ENCODE measurements around the gene ADAM8.
A peak's percentile ranks its signal among the peaks of the same experiment; 100 is the strongest.
"Not testable (repeated sequence)": the region's sequence is repeated elsewhere in the genome, so short reads cannot be mapped to it uniquely, and the experiment has no call there.

The ADAM8 gene

DNA sequence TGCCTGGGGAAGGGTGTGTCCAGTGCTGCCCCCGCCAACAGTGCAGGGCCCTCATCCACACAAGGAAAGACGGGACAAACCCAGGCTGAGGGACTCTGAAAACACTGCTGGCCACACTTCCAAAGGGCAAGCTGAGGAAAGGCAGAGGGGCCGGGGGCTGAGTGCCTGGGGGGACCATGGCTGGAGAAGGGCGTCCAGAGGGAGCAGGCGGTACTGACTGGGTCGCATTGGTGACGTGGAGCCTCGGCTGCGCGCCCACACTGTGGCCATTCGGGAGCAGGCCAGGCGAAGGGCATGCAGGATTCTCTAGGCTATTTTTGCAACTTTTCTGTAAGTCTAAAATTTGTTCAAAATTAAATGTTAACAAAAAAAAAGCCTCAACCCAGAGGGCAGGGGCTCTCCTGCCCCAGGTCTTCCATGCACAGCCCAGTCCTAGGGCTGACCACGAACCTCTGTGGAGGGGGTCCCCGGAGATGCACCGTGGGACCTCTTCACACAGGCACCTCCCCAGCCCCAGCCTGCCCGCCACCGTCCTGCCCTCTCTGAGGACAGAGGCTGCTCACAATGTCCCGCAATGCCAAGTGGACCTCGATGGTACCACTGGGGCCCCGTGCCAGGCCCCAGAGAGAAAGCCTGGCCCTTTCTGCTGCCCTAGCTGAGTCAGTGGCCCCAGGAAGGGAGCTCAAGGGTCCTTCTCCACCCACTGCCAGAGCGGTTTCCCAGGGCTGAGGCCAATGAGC is 10.4 kb downstream of the ADAM8 start:
- no peak for DNase-seq

DNA sequence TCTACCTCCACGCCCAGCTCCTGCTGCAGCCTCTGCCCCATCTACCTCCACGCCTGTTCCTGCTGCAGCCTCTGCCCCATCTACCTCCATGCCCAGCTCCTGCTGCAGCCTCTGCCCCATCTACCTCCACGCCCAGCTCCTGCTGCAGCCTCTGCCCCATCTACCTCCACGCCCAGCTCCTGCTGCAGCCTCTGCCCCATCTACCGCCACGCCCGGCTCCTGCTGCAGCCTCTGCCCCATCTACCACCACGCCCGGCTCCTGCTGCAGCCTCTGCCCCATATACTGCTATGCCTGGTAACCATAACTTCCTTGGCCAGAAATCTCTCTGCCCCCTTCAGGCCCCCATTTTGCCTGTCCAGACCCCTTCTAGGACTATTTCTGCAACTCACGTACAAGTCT is 11.6 kb downstream of the ADAM8 start:
- not testable (repeated sequence) for DNase-seq

DNA sequence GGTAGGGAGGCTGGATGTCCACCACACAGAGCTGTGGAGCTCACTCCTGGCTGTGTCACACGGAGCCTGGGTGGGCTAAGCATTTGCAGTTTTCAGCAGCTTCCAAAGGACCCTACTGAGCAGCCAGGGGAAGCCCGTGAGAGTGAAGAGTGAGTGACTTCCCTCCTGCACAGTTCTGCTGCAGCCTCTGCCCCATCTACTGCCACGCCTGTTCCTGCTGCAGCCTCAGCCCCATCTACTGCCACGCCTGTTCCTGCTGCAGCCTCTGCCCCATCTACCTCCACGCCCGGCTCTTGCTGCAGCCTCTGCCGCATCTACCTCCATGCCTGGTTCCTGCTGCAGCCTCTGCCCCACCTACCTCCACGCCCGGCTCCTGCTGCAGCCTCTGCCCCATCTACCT is 12.2 kb downstream of the ADAM8 start:
- DNase-seq = no peak

DNA sequence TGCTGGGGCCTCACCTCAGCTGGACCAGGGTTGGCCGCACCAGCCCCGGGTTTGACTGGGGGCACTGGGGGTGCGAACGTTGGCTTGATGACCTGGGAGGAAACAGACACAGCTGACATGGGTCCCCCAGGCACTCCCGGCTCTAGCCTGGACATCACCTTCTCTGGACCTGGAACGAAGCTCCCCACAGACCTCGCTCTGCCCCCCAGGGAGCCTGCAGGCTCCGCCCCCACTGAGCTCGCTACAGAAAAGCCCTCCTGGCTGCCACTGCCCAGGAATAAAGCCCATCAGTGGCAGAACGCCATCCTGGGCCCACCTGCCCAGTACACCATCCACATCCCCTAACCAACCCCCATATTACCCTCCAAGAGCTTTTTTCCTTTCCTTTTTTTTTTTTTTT is 13.0 kb downstream of the ADAM8 start:
- no peak for DNase-seq

DNA sequence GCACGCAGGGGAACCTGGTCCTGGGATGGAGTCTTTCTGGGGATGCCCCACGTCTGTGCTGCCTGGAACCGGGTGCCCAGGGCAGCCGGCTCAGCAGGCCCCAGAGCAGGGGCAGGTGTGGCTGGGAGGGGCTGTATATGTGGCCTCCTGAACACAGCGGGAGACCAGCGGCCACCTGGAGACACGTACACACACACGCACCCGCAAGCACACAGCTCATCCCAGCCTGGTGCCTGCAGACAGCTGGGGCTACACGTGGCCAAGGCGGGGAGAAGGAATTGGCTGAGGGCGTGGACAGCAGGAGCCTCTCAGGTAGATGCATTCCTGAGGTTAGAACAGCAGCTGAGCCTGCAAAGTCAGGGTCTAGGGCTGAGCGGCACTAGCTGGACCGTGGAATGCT is 14.0 kb downstream of the ADAM8 start:
- DNase-seq = no peak

DNA sequence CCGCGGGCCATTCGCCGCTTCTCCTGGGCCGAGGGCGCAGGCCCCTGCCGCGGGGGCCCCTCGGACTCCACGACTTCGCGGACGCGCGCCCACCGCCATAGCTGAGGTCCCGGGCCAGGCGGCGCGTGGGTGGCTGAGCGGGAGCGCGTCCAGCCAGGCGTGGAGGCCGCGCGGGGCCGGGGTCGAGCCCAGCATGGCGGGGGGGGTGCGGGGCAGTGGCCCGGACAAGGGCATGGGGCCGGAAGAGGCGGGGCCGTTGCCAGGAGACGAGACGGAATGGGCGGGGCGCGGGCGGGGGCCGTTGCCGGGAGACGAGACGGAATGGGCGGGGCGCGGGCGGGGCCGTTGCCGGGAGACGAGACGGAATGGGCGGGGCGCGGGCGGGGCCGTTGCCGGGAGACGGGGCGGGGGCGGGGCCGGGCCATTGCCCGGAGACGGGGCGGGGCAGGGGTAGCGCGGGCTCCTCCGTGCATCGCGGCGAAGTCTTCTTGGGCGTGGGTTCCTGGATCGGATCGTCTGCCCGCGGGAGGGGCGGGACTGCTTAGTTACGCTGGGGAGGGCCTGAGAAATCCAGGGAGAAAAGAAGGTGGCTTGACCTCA is 14.8 kb downstream of the ADAM8 start:
- peak; percentile 80 for DNase-seq

DNA sequence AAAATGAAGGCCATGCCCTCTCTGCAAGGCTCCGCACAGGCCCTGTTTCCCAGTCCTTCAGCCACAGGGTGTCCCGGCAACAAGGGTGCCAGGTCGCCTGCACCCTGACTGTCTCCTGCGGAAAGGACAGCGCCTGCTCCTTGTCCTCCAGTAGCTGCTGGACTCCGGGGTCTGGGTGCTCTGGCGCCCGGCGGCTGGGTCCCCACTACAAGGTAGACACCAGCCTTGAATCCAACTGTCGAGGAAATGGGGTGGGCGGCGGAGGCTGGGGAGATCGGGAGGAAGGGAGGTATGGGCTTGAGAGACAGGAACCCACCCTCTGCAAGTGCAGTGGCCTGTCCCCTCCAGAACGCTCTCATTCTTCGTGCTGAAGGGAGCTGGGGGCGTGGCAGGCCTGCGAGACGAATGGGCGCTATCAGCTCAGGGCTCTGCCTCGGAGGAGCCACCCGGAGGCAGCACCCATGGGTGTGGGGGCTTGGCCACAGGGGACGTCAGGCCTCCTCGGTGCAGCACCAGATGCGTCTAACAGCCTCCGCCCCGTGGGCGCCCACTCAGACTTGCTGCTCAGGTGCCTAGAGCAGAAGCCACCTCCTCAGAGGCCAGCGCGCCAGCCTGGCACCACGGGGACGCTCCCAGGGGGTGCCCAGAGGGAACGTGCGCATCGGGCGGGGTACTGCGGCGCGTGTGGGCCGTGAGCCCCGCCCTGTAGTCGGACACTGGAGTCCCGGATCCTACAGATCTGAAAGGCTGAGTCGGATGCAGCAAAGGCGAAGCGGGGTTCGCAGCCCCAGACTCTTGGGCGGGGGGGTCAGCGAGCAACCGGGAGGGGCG is 15.6 kb downstream of the ADAM8 start:
- peak; percentile 81 for DNase-seq

DNA sequence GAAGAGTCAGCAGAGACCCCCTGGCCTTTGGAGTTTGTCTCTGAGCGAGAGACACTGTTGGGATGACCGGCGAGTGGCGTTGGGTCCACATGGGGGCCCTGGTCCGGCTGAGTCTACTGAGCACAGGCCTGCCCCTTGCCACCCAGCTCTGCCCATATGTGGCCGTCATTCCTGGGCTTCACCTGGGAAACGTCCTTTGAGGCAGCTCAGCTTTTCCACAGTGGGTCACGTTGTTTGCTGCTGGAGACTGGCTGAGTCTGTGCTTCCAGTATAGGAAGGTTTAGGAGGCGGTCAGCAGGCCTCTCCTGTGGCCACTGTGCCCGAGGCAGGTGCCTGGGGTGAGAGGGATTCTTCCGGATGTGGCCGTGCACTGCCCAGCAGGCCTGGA is 17.1 kb downstream of the ADAM8 start:
- DNase-seq = no peak

DNA sequence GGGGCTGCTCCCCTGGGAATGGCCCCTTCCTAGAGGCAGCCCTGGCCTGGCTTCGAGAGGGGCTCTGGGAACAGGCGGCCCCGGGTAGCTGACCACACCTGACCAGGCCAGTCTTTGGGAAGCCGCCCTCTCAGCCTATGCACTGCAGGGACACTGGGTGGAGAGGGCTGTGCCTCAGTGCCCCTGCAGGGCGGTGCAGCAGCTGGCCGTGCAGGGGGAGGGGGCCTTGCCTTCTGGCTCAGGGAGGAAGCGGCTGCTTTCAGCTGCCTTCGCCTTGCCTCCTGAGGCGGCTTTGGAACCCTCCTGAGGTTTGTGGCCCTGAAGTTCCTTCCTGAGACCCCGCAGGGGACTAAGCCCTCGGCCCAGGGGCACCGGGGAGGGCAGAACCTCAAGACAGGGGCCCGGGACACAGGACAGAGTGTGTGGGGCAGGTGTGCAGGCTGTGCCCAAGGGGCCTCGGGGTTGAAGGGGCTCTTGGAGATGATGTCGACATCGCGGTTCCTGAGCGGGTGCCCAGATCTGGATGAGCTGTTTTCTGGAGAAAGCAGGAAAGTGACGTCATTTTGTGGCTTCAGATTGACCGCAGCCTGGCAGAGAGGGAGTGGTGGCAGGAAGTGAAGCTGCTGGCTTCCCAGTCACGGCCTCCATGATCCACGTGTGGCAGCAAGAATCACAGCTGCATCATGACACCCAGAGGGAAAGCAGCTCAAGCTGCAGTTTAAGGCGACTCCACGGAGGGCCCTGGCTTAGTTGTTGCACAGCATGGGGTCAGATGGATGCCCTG is 17.7 kb downstream of the ADAM8 start:
- peak; percentile 97 for DNase-seq

DNA sequence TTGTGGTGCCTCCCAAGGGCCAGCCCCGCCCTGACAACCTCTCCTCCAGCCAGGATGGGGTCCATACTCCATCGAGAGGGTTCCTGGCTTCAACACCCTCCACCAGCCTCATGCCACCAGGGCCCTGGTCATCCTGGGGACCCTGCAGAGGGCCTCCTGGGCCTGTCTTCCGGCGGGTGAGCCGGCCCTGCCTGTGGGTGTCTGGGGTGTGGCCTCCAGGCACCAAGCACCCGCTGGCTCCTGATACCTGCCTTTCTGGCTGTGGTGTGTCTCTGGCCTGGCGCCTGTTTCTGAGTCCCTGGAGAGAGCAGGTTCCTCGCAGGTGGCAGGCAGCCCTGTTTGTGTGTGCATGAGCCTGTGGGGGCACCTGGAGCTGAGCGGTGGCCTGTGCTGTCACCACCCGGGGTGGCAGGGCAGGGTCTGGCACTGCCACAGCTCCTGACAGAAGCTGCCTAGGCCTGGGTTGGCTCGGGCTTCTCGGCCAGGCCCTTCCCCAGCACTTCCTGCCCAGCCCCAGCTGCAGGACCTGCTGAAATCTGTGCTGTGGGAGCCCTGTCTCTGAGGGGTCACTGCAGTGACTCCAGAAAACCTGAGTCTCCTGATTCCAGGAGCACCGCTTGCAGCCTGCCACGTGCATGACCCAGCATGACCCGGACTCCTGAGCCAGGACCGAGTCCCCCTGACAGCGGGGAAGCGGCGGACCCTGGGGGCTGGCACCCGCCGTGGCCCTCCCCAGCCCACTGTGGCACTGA is 18.4 kb downstream of the ADAM8 start:
- peak; percentile 63 for DNase-seq

DNA sequence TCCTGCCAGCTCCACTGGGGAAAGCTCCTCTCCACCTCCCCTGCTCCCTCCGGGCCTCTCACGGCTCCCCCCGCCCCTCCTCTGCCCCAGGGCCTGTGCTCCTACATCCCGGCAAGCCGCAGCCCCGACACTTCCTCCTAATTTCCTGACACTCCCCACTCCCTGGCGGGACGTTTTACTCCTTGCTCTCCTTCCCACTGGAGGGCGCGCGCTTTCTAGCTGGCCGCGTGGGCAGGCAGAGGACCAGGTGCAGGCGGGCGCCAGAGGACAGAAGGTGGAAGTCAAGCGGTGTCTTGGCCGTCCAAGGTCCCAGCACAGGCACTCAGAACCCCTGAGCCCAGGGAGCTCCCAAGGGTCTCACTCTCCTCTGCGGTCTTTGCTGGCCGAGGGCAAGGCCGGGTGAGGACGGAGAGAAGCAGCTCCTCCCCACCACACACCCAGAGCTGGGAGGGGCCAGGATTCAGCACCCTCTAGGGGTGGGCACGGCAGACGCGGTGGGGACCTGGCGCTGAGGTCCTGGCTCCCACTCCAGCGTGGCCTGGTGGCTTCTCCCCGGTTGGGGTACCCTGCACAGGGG is 19.1 kb downstream of the ADAM8 start:
- no peak for DNase-seq

DNA sequence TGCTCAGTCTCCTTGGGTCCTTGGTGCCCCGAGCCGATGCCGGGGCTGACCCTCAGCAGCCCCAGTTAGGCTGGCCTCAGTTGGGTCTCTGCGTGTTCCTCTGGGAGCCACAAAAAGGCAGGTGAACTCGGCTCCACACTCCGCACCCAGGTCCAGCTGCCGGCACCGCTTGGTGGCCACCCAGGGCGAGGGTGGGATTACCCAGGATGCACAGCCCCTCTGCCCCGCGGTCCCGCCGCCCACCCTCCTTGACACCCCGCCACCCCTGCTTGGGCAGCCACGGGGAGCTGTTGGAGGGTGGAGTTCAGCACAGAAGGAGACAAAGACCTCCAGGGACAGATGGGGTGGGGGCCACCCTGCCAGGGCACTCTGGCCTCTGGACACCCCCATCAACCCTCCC is 21.3 kb downstream of the ADAM8 start:
- no peak for DNase-seq

DNA sequence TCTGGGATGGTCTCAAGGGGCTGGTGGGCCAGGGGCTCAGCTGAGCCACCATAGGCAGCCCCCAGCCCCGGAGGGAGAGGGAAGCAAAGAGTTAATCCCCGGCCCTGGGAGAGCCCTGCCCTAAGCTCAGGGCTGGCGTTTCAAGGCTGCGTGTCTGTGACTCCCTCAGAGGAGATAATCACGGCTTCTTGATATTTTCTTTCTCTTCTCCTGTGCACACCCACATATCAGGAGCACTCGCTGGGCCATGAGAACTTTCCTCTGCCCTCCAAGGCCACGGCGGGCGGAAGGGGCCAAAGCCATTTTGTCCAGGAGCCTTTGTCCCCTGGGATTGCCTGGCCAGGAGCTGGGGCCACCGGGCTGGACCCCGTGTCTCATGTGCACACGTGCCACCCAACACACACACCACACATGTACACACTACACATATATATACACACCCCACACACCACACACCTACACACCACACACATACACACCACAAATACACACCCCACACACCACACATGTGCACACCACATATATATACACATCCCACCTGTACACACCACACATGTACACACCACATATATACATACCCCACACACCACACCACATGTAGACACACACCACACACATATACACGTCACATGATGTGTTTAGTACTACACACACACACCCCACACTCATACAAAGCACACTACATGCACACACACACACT is 22.1 kb downstream of the ADAM8 start:
- no peak for DNase-seq

DNA sequence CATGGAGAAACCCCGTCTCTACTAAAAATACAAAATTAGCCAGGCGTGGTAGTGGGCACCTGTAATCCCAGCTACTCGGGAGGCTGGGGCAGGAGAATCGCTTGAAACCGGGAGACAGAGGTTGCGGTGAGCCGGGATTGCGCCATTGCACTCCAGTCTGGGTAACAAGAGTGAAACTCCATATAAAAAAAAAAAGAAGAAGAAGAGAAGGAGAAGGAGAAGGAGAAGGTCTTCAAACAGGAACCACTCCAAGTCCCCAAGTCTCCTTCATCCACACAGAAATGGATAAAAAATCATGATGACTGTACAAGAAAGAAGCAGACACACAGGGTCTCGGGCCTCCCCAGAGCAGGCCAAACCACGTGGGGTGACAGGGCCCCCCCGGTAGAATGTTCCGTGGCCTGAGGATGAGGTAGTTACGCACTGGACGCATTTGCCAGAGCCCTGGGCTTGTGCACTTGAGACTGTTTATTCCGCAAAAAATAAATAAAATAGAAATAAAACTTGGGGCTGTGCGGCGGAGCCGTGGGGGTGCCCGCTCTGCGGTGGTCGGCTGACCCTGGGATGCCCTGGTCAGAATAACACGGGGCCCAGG is 23.2 kb downstream of the ADAM8 start:
- DNase-seq = no peak

DNA sequence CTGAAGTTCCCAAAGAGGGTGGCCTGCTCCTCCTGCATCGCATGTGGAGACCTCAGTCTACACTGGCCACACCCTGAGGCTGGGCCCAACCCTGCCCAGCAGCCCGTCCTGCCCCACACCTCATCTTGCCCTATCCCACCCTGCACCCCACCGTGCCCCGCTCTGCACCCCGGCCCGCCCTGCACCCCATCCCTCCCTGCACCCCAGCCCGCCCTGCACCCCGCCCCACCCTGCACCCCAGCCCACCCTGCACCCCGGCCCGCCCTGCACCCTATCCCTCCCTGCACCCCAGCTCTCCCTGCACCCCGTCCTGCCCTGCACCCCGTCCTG is 24.5 kb downstream of the ADAM8 start:
- no peak for DNase-seq

DNA sequence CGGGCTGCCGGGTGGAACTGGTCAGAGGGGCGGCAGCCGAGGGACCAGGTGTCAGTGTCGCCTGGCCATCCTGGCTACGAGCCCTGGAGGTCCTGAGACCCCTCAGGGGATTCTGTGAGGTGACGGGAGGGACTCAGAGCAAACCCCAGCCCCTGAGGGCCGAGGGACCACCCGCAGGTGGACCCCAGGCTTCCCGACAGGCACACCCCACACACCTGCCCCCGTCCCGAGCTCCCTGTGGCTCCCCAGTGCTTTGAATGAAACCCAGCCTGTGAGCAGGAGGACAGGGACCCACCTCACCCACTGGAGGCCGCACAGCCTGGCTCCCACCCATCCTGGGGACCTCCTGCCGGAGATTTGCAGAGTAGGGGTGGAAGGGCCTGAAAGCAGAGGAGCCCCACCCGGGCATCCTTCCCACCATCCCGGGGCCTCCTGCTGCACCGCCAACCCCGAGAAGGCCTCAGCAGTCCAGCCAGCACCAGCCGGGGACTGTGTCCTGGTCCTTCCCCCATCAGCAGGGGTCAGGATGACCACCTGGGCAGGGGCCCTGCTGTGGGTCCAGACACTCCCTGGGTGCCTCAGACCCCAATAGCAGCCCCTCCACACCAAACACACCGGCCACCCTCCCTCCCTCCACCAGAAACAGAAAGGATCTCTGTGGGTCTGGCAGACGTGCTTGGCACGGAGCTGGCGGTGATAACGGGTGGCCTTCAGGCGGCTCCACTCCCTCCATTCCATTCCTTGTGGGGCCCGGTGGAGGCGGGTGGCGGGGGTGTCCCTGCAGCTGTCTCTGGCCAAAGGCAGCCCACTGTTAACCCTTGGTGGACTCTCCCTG is 25.1 kb downstream of the ADAM8 start:
- DNase-seq = no peak

DNA sequence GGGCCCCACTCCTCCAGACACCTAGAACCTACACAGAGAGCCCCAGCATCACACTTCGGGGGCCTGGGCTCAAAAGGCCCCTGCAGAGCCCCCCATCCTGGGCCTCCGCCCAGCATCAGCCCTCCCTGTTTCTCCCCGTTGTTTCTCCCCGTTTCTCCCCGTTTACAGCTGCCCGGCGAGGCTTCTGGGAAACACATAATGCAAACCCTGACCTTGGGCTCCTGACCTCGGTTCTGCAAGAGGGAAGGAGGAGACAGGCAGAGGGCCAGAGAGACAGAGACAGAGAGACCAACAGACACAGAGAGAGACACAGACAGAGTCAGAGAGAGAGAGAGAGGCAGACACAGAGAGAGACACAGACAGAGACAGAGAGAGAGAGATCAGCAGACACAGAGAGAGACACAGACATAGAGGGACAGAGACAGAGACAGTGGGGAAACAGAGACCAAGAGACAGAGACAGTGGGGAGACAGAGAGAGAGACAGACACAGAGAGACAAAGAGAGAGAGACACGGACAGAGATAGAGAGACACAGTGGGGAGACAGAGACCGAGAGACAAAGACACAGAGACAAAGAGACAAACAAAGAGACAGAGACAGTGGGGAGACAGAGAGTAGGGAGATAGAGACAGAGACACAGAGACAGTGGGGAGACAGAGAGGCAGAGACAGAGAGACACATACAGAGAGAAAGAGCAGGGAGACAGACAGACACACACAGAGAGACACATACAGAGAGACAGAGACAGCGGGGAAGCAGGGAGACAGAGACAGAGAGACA is 26.5 kb downstream of the ADAM8 start:
- no peak for DNase-seq

DNA sequence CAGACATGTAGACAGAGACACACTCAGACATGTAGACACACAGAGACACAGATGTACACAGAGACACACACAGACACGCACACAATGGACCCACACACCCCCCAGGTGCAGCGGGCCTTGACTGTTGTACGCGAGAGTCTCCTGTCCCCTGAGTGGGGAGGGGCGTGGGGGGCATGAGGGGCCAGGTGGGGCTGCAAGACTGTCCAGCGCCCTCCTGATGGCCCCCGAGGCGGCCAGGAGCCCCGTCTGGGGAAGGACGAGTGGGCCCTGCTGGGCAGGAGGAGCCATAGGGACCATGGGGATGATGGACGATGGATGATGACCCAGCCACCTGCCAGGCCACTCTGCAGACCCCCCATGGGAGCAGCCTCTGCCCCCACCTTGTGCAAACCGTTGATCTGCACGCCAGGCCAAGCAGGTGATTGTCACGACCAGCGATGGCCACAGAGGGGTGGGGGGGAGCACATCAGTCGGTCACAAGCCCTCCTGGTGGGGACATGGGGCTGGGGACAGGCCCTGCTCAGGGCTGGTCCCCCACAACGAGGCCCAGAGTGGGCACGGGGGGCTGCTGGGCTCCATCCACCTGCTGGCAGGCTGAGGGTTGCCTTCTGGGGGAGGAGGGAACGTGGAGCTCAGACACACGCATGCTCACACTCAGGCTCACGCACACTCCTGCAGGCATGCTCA is 27.4 kb downstream of the ADAM8 start:
- DNase-seq = no peak

DNA sequence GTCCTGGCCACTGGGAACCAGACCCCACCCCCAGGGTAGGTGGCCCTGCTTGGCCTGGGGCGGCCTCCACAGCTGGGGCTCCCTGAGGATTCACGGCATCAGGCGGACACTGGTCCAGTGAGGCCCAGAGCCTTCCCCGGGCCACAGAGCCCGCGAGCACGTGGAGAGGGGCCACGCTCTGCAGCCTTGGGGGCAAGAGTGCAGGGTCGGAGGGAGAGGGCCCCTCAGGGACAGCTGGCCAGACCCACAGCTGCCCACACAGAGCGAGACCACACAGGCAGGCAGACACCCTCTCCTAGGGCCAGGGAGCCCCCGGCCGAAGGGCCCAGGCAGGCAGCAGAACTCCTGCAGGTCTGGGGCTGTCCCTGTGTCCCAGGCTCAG is 28.3 kb downstream of the ADAM8 start:
- DNase-seq = no peak

All from stimulated activated CD4-positive, alpha-beta T cell treated with anti-CD3 and anti-CD28 coated beads, Interleukin-1b, Interleukin-23, amount 100 ng/mL, for 48 hours (primary cell).